HG02763 (cell line): Measurements from ENCODE around the gene BMF.

Experiments used
- ATAC-seq: cut with Tn5 transposase; IDR thresholded peaks from one replicate; pipeline ENCODE4 v1.9.1; 2021; ENCODE audit warnings: mild to moderate bottlenecking, moderate library complexity; ENCODE audit not compliant: unreplicated experiment

The BMF gene

DNA sequence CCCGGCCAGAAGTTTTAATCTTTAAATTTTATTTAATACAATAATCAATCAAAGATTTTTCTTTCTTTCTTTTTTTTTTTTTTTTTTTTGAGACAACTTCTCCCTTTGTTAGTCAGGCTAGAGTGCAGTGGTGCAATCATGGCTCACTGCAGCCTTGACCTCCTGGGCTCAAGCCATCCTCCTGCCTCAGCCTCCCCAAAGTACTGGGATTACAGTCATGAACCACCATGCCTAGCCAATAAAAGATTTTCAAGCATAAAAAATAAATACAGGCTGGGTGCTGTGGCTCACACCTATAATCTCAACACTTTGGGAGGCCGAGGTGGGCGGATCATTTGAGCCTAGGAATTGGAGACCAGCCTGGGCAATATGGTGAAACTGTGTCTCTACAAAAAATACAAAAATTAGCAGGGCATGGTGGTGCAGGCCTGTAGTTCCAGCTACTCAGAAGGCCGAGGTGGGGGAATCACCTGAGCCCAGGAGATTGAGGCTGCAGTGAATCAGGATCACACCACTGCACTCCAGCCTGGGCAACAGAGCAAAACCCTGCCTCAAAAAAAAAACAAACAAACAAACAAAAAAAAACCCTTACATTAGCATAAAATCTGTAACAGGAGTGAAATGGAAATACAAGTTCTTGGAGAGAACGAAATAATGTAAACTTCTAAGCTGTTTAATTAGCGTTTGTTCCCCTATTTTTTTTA lies 40.6 kb downstream of the BMF start:
- no peak for ATAC-seq

DNA sequence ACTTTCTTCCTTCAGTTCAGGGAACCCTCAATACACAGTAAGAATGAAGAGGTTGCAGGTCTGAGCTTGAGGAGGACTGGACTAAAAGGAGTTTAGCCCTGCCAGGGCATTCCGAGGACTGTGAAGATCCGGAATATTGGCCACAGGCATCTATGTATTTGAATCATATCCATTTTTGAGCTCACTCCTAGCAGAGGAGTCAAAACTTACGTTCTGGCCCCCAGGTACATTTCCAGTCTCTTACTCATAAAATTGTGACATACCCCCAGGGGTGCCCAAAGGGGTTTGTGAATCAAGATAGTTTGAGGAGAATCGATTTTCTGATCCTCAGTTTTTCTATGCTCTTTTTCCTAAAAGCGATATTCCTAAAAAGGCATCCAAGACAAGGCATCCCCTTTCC lies 42.1 kb downstream of the BMF start:
- ATAC-seq = no peak

DNA sequence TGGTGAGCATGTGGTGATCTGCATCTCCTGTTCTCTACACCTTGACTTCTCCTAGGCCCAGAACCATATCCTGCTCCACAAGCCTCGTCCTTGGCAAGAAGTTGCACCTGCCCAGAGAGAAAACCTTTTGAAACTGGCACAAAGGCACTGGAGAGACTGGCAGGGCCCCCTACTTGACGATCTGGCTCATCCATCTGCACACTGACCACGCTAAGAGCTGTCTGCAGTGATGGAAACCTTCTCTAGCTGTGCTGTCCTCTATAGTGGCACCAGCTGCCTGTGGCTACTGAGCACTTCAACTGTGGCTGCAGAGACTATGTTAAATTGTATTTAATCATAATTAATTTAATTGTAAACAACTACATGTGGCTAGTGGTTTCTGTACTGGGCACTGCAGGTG lies 43.5 kb downstream of the BMF start:
- no peak for ATAC-seq

DNA sequence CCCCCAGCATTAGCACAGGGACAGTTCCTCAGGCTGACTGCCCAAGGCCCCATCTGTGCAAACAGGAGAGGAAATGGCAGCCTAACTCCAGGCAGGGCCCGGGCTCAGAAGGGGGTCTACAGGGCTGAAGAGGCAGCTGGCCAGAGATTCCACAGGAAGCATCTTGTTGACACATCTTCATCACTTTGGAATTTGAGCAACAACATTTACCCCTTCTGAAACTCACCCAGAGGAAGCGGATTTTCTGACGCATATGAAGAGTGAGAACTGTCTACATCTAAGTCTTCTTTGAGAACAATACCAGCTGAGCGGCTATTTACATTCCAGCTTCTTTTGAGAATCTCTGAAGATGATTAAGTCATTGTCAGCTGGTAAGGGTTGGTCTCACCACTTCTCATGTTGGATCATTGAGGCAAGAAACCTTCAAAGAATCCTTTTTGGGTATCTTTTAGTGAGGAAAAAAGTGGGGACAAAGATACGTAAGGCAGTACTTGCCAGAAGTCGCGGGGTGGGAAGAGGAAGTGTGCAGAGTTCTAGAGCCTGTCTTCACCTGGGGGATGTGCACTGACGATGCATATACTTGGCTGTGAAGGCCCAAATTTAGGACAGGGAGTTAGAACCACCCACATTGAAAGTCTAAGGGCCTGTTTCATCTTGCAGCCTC lies 44.3 kb downstream of the BMF start:
- peak; percentile 49 for ATAC-seq

DNA sequence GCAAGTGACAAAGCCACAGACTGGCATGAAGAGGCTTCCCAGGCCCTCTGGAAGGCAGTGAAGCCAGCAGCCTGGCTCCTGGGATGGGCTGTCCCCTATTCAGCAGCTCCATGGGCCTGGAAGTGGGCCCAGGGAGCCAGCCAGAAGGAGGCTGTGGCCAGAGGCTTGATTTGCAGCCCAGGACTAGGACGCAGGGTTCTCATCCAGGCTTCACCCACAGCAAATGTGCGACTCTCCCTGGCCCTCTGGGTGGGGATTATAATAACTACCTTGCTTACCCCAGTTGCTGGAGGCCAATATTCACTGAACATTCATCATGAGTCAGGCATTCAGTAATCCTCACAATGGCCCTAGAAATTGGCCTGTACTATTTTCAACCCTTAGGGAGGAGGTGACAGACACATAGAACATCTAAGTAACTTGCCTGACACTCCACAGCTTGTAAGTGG lies 45.1 kb downstream of the BMF start:
- no peak for ATAC-seq

- no peak for ATAC-seq
Observed at GRCh38 chr15:40062816-40063562, 45.7 kb downstream of the BMF start.

GRCh38 chr15:40061212-40061901 lies 47.3 kb downstream of the BMF start:
- peak; percentile 52 for ATAC-seq

DNA sequence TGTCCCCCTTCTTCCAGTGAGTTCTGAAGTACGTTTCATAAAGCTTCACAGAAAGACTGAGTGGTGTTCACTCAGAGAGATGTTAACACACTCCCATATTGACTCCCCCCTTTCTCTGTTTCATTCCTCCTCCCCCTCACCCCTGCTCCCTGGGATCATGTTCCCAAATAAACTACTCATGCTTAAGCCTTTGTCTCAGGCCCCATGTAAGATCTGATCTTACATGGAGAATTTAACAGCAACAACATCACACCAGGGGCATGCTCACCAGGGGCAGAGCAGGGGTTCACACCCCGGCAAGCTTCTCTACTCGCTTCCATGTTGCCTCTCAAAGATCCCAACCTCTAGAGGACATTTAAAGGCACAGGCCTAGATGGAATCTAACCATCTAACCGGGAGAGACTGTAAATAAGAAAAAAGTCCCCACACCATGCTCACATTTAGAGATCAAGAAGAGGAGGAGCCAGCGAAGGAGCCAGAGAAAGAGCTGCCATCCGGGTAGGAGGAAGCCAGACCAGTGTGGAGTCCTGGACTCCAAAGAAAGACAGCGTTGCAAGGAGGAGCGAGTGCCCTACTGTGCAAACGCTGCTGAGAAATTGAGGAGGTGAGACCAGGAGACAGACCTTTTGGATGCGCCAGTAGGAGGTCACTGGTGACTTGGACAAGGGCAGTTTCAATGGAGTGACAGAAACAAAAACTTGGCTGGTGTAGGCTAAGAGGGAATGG lies 48.3 kb downstream of the BMF start:
- no peak for ATAC-seq

DNA sequence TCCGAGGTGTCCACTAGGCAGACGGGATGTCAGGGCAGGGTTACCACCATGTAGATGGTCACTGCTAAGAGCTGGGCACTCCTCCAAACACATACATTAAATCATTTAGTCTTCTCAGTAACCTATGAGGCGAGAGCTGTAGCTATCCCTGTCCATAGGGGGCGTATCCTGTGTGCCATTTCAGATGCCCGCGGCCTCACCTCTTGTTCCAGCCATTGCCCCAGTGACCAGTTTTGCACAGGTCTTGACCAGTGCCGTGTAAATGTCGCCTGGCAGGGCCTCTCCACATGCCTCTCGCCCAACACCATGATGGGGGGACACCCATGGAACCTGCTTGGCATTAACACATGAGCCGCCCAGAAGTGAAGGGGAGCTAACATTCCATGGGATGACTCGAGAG lies 48.9 kb downstream of the BMF start:
- no peak for ATAC-seq

- no peak for ATAC-seq
Observed at GRCh38 chr15:40058476-40059140, 50.1 kb downstream of the BMF start.

DNA sequence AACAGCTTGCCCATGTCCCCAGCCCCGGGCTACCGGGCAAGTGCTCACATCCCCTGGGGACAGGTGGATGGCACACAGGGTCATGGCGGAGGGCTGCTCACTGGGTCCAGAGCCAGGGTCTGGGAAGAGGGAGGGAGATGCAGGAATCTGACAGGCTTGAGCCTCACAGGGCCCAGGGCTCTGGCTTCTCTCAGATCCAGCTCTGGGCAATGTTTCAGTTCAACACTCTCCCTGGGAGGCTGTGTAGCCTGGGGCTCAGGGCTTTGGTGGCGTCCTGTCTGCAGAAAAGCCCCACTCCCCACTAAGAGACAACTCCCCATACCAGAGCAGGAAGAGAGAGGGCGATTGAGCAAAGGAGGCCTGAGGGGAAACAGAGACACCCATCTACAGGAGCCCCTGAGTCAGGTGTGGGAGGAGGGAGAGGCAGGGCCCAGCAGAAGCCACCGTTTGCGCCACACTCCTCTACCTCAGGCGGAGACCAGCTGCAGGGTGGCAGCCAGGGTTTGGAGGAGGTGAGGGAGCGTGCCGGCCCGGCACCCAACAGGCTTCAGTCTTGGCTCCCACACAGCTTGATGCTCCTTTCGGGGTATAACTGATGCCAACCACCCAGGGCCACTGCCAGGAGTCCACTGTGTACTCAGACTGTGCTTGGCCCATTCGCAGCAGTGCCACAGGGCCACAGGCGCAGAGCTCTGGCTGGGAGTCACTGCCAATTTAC lies 52.9 kb downstream of the BMF start:
- no peak for ATAC-seq

DNA sequence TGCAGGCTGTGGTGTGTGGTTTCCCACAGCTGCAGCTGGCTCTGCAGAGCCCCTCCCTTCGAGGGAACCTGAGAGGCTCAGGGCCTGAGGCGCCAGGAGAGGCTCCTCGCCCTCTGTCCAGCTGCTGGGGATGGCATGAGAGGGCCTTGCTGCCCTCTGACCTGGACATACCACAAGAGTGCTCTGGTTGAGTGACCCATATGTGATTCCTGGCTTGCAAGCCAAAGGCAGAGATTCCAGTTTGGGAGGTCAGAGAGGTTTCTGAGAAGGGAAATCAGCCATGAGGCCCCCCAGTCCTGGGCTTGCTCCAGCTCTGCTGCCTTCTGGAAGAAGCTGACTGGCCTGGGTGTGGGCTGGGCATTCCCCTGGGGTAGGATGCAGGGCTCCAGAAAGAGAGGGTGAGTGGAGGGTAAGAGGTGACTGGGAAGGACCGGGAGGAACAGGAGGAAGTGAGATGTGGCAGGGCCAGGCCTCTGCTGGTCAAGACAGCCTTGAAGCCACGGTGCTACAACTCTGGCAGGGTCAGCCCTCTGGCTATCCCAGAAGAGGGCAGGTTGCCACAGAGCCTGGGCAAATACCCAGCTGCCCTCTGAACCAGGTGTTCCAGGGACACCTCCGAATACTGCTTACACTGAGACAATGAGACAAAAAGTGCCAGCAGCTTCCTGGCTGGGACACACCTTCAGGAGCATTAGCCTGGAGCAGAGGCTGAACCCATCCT lies 53.7 kb downstream of the BMF start:
- ATAC-seq = peak; percentile 70

DNA sequence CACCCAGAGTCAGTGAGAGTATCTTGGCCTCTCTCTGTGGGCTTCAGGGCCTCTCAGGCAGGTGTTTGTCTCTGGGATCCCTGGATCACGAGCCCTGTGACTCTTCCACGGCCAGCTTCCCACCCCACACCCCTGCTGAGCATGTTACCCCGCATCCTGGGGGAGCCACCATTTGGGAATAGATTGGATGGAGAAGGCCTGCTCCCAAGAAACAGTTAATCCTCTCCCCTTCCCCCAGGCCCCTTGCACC lies 54.1 kb downstream of the BMF start:
- peak; percentile 44 for ATAC-seq

DNA sequence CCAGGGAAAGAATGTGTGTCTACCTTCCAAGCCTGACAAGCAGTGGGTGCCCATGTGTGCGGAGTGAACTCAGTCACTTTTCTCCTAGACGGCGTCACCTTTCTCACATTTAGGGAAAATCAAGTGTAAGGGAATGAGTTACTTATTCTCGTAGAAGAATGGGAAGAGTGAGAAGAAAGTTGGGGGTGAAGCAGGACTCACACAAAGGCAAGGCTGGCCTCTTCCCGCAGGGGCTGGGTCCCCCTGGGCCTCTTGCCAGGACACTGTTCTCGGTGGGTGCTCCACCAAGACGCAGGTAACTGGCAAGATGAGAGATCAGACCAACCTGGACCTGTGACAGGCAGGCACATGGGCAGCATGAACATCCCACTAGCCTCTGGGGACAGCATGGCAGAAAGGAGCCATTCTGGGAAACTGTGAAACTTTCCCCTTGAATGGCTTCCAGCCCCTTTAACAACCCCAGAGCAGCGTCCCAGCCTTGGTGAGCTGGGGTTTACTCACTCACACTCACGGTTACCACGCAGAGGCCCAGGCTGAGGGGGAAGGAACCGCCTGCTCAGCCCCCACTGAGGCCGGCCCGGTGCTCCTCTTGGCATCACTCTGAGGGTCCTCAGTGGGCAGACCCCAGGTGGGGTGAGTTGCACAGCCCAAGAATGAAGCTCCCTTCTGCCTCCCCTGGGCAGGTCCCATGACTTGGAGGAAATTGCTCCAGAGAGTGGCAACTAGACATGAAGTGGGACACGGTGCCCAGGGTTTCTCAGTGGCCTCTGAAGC lies 54.7 kb downstream of the BMF start:
- peak; percentile 23 for ATAC-seq

DNA sequence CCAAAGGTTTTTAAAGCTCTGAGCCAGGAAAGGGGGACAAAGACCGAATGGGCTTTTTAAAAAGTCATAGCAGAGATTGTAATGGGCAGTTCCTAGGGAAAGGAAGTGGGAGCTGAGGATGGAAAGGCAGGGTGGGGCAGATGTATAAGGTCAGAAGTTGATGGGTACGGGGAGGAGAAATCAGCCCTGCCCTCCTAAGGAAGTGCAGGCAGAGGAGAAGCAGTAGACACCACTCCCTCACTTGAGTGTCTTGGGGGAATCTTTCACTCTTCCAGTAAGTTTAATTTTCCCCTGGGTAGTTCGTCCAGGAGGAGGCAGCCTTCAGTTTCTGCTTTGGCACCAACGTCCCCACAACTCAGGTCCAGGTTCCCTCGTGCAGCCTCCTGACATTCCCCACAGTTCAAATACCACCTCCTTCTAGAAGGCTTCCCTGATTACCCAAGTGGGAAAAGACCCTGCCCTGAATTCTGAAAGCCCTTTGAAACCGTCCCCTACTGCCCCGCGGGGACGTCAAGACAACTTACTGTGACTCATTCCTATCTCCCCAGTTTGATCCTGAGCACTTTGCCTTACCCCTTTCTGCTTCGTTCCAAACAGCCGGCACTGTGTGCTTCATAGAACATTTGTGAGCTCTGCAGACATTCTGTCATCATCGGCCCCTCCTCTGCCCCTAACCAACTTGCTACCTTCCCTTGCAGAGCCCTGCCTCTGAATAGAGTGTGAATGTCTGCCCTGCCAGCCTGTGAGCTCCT lies 55.4 kb downstream of the BMF start:
- ATAC-seq = no peak

- ATAC-seq = no peak
Observed at GRCh38 chr15:40052604-40053003, 56.1 kb downstream of the BMF start.

GRCh38 chr15:40051616-40052415 lies 56.9 kb downstream of the BMF start:
- no peak for ATAC-seq
